Measurements from ENCODE around the gene INSRR.

Gene INSRR

GRCh38 chr1:156894001-156894400, 35.1 kb upstream of the INSRR start:
- DNase-seq (ENCODE audit: low read depth), result no peak
- H3K4me3 ChIP-seq (ENCODE audit: low read depth, low read length), result no peak overlapping the region
- no peak for TF ChIP-seq CTCF (IDR thresholded peaks at IDR 0.05; ENCODE audit: control insufficient read depth, extremely low read depth, insufficient read depth)

- no peak for TF ChIP-seq CTCF (IDR thresholded peaks at IDR 0.05; ENCODE audit: control insufficient read depth, extremely low read depth, insufficient read depth)
- H3K4me3 ChIP-seq (ENCODE audit: low read depth, low read length), result no peak within 1 kb of the TSS
- no peak for DNase-seq (ENCODE audit: low read depth)
These were observed 34.4 kb upstream of the INSRR start, which contains the start of gene PEAR1 for GRCh38 chr1:156893048-156893953. Gene PEAR1 (plus strand): TSS chr1:156893718. CDS start chr1:156903927, 10,209 bp downstream.

GRCh38 chr1:156892190-156893047, 33.5 kb upstream of the INSRR start:
- H3K4me3 ChIP-seq (ENCODE audit: low read depth, low read length), result no peak overlapping the region

GRCh38 chr1:156889802-156890580, 31.1 kb upstream of the INSRR start:
- no peak overlapping the region for H3K4me3 ChIP-seq (ENCODE audit: low read depth, low read length)
- DNase-seq (ENCODE audit: low read depth), result no peak
- TF ChIP-seq CTCF (IDR thresholded peaks at IDR 0.05; ENCODE audit: control insufficient read depth, extremely low read depth, insufficient read depth), result peak; percentile 86

More at GRCh38 chr1:156892190-156893047, 33.5 kb upstream of the INSRR start:
- DNase-seq (ENCODE audit: low read depth), result no peak
- TF ChIP-seq CTCF (IDR thresholded peaks at IDR 0.05; ENCODE audit: control insufficient read depth, extremely low read depth, insufficient read depth), result peak; percentile 59

- no peak for TF ChIP-seq CTCF (IDR thresholded peaks at IDR 0.05; ENCODE audit: control insufficient read depth, extremely low read depth, insufficient read depth)
- no peak overlapping the region for H3K4me3 ChIP-seq (ENCODE audit: low read depth, low read length)
- no peak for DNase-seq (ENCODE audit: low read depth)
These were observed 28.8 kb upstream of the INSRR start for GRCh38 chr1:156887734-156888133.

- no peak for DNase-seq (ENCODE audit: low read depth)
- TF ChIP-seq CTCF (IDR thresholded peaks at IDR 0.05; ENCODE audit: control insufficient read depth, extremely low read depth, insufficient read depth), result no peak
- H3K4me3 ChIP-seq (ENCODE audit: low read depth, low read length), result no peak overlapping the region
These were observed 28.4 kb upstream of the INSRR start for GRCh38 chr1:156887317-156887716.

Measured in LNCaP clone FGC (cell line).